ENCODE data around the gene KANK2. TPM values are rescaled to one million over a fixed set of nuclear protein-coding genes. Genes with fewer than 3 reads are reported as not detected.

KANK2 gene
- total and polyA plus RNA-seq, 10 of the 15 experiments (the other 5 are each of a cell fraction or from before 2014, with no cell fraction given) = 4.9 to 33.0 (median 21.0) TPM

DNA sequence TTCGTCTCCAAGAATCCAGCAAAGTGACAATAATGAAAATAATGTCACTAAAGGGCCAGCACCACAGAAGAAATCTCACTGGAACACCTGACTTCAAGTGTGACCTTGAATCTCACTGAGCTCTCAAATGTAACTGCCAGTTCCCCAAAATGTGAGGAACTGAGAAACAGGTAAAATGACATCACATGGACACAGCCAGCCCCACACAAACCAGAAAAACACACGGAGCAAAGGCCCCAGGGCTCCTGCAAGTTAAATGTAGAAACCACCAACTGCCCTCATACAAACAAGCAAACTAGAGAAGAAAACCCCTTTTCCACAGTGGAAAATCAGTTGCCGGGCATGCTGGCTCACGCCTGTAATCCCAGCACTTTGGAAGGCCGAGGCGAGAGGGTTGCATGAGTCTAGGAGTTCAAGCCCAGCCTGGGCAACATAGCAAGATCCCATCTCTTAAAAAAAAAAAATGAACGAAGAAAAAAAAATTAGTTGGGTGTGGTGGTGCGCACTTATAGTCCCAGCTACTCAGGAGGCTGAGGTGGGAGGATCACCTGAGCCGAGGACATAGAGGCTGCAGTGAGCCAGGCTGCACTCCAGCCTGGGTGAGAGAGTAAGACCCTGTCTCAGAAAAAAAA is 8.7 kb upstream of the KANK2 start (continued):
- no peak for TF ChIP-seq CBFB (IDR thresholded peaks at IDR 0.05; ENCODE audit: low read depth)
- TF ChIP-seq MXI1 (IDR thresholded peaks at IDR 0.05; ENCODE audit: low read depth, low read length) = peak; percentile 46; the same call in 1 of the 2 replicates
- TF ChIP-seq, protein P1, sequence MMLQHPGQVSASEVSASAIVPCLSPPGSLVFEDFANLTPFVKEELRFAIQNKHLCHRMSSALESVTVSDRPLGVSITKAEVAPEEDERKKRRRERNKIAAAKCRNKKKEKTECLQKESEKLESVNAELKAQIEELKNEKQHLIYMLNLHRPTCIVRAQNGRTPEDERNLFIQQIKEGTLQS (IDR thresholded peaks at IDR 0.05; ENCODE audit: borderline replicate concordance, extremely low read depth, low read depth, low read length) = no peak
- no peak for TF ChIP-seq FOS (IDR thresholded peaks at IDR 0.05; ENCODE audit: borderline replicate concordance, extremely low read depth, insufficient read length)
- peak; percentile 62 for TF ChIP-seq GATAD2B (conservative IDR thresholded peaks at IDR 0.05; ENCODE audit: low read depth)
- peak; percentile 83 for TF ChIP-seq BCL11A (IDR thresholded peaks at IDR 0.05; ENCODE audit: low read depth, low read length)
- TF ChIP-seq MTA3 (IDR thresholded peaks at IDR 0.05; ENCODE audit: borderline replicate concordance, low read length) = peak; percentile 35; the same call in 1 of the 2 replicates
- peak; percentile 51 to 73; a peak in 3 of 4 replicates for TF ChIP-seq BHLHE40 (IDR thresholded peaks at IDR 0.05; ENCODE audit: borderline replicate concordance in 1 of 2, low read depth in 2 of 2, low read length in 1 of 2)

DNA sequence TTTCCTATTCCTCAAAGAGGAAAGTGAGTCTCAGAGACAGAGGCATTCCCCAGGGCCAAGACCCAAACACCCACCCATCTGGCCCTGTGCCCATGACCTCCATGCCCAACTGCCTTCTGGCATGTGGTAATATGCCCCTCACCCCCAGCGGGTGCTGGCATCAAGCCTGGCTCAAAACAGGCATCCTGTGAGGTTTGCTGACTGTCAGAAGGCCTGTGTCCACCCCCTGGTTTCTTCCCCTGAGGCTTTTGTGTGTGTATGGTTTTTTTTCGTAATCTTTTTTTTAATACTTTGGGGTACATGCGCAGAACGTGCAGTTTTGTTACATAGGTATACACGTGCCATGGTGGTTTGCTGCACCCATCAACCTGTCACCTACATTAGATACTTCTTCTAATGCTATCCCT is 7.6 kb upstream of the KANK2 start:
- H3K4me3 ChIP-seq = no peak overlapping the region
- ChIA-PET RAD21 (ENCODE audit: unreplicated experiment) (interaction anchor here (0.6 to 1.8 kb wide), 8 partner anchors 50 to 244 kb away, joined by 3 to 13 read pairs (median 3); partner anchors contain the start of genes SMARCA4 and SPC24), CTCF (interaction anchor here (0.7 to 3.6 kb wide), 14 partner anchors 9 to 332 kb away, joined by 3 to 25 read pairs (median 4); no protein-coding TSS in a partner anchor), SMC1A (ENCODE audit: uncharacterized antibody, unreplicated experiment) (interaction anchor here (0.9 to 1.9 kb wide), 6 partner anchors 50 to 169 kb away, joined by 3 to 10 read pairs (median 6); partner anchors contain the start of gene SPC24), POLR2A (interaction anchor here (1.4 kb wide), 1 partner anchor 218 kb away, joined by 3 read pairs; no protein-coding TSS in a partner anchor)
- ATAC-seq (peak; percentile 44), DNase-seq (ENCODE audit: low read depth, low spot score) (peak; percentile 26), FAIRE-seq (no peak)
- H3K9ac ChIP-seq (ENCODE audit: control insufficient read depth, insufficient read depth, low read length) = no peak overlapping the region
- H3K36me3 ChIP-seq (ENCODE audit: control insufficient read depth in 2 of 2, insufficient read depth in 2 of 2, low read length in 1 of 2) = no peaks in the 10 kb centered on the region
- WGBS (ENCODE audit: insufficient coverage, insufficient replicate concordance, low lambda C conversion rate, missing lambda C conversion rate) = 19% methylated on average over 5 of the region's 5 CpGs
- H3K27me3 ChIP-seq (replicated peaks in 1 of 2; ENCODE audit: control insufficient read depth in 2 of 2, insufficient read depth in 2 of 2, low read length in 1 of 2) = no peaks in the 10 kb centered on the region
- no TSS peak for BruUV-seq (replicated peaks)
- H3K9me3 ChIP-seq (replicated peaks; ENCODE audit: control insufficient read depth, insufficient read depth, low read length) = no peaks in the 10 kb centered on the region; the same call in 2 of the 3 replicates
- H3K27ac ChIP-seq (ENCODE audit: control insufficient read depth, insufficient read depth) = no peak overlapping the region
- no peaks in the 10 kb centered on the region for H4K20me1 ChIP-seq (ENCODE audit: control insufficient read depth, insufficient read depth)
- peaks cover 11% of the 10 kb centered on the region for H3K4me1 ChIP-seq (ENCODE audit: control insufficient read depth, insufficient read depth, low read length)
- intact Hi-C loops (cut with micrococcal nuclease; ENCODE audit: unreplicated experiment) (loop anchor here (2.0 to 5.0 kb wide), 3 partner anchors 78 to 268 kb away; no protein-coding TSS in a partner anchor), in situ Hi-C loops (cut with MboI) (loop anchor here (5.0 kb wide), 1 partner anchor 168 kb away; no protein-coding TSS in a partner anchor)
- H3K4me2 ChIP-seq (ENCODE audit: control insufficient read depth, insufficient read depth) = no peak overlapping the region
- no peak overlapping the region for H2AFZ ChIP-seq (ENCODE audit: control insufficient read depth, low read depth, low read length)
- no peaks in the 10 kb centered on the region for H3K79me2 ChIP-seq (ENCODE audit: control insufficient read depth, insufficient read depth, low read length)
- no peak for TF ChIP-seq CREM (IDR thresholded peaks at IDR 0.05; ENCODE audit: low read depth)
- TF ChIP-seq JUND (IDR thresholded peaks at IDR 0.05; ENCODE audit: low read depth, low read length) = no peak
- peak; percentile 52 to 81; a peak in 3 of 4 replicates for TF ChIP-seq BHLHE40 (IDR thresholded peaks at IDR 0.05; ENCODE audit: borderline replicate concordance in 1 of 2, low read depth in 2 of 2, low read length in 1 of 2)
- TF ChIP-seq BMI1 (IDR thresholded peaks at IDR 0.05; ENCODE audit: borderline replicate concordance) = no peak
- peak; percentile 23 for TF ChIP-seq MEF2B (IDR thresholded peaks at IDR 0.05; ENCODE audit: partially characterized antibody, poor library complexity, severe bottlenecking)
- no peak for TF ChIP-seq ELK1 (IDR thresholded peaks at IDR 0.05; ENCODE audit: low read depth, low read length)
- no peak for TF ChIP-seq NBN (IDR thresholded peaks at IDR 0.05)
- no peak for TF ChIP-seq GATAD2B (conservative IDR thresholded peaks at IDR 0.05; ENCODE audit: low read depth)
- no peak for TF ChIP-seq KLF5 (IDR thresholded peaks at IDR 0.05; ENCODE audit: partially characterized antibody)
- TF ChIP-seq, protein P2, sequence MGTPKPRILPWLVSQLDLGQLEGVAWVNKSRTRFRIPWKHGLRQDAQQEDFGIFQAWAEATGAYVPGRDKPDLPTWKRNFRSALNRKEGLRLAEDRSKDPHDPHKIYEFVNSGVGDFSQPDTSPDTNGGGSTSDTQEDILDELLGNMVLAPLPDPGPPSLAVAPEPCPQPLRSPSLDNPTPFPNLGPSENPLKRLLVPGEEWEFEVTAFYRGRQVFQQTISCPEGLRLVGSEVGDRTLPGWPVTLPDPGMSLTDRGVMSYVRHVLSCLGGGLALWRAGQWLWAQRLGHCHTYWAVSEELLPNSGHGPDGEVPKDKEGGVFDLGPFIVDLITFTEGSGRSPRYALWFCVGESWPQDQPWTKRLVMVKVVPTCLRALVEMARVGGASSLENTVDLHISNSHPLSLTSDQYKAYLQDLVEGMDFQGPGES (IDR thresholded peaks at IDR 0.05) = no peak
- no peak for TF ChIP-seq RB1 (IDR thresholded peaks at IDR 0.05; ENCODE audit: borderline replicate concordance)
- no peak for TF ChIP-seq RBBP5 (conservative IDR thresholded peaks at IDR 0.05)
- TF ChIP-seq NFIC (IDR thresholded peaks at IDR 0.05; ENCODE audit: low read depth, low read length) = no peak

All from GM12878 (cell line).